GM19468 (cell line): ENCODE measurements around the gene PCED1A.
A peak's percentile ranks its signal among the peaks of the same experiment; 100 is the strongest.

Experiments used
- ATAC-seq: cut with Tn5 transposase; IDR thresholded peaks from one replicate; pipeline ENCODE4 v1.9.1; 2021; ENCODE audit warnings: mild to moderate bottlenecking, moderate library complexity, moderate number of reproducible peaks; ENCODE audit not compliant: unreplicated experiment; ENCODE audit errors: extremely low read depth

The PCED1A gene, protein sequence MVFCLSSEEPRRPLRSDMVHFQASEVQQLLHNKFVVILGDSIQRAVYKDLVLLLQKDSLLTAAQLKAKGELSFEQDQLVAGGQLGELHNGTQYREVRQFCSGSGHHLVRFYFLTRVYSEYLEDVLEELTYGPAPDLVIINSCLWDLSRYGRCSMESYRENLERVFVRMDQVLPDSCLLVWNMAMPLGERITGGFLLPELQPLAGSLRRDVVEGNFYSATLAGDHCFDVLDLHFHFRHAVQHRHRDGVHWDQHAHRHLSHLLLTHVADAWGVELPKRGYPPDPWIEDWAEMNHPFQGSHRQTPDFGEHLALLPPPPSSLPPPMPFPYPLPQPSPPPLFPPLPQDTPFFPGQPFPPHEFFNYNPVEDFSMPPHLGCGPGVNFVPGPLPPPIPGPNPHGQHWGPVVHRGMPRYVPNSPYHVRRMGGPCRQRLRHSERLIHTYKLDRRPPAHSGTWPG

DNA sequence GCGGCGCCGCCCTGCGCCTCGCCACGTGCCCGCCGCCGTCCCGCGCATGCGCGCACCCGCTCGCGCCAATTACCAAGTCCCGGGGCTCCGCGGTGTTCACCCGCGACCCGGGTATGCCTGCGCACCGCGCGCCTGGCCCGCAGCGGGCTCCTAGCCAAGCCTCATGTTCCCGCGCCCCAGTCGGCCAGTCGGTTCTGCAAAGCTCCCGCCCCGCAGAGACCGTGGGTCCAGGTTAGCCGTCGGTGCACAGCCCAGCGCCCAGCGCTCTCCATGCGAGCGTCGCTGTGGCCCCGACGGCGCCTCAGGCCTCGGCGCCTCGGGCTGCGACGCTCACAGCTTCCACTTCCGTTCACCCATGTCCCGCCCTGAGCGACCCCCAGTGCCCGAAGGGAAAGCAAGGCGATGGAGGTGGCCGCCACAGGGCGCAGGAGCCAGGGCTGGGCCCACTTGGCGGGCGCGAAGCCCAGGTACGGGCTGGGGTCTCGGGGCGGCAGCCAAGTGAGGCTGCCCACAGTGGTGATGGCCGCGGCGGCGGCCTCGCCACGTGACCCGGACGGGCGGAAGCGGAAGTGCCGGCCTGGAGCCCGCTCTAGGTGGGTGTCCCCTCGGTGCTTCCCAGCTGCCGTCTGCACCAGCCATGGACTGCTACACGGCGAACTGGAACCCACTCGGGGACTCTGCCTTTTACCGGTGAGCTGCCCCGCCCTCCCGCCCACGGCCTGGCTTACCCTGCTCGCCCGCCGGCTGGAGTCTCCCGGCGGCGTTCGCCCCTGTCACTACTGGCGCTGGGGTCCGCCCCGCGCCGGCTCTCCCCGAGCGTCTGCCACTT is at the start of gene PCED1A, which contains the start of gene VPS16:
Gene PCED1A (minus strand): TSS at position 518 of the 829 bp plus-strand sequence. CDS start 743 bp downstream, outside the sequence.
Gene VPS16 (plus strand): TSS at position 608 of the 829 bp plus-strand sequence. CDS start 30 bp downstream, at position 638.
- ATAC-seq = peak; percentile 76

DNA sequence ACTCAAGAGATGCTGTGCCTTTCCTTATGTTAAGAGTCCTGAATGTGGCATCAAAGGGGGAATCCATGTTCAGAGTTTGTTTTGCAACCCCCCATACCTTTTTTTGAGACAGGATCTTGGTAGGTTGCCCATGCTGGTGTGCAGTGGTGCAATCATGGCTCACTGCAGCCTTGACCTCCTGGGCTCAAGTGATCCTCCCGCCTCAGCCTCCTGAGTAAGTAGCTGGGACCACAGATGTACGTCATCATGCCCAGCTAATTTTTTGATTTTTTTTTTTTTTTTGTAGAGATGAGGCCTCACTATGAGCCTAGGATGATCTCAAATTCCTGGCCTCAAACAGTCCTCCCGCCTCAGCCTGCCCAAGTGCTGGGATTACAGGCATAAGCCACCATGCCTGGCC is 49.3 kb upstream of the PCED1A start:
- ATAC-seq = no peak

DNA sequence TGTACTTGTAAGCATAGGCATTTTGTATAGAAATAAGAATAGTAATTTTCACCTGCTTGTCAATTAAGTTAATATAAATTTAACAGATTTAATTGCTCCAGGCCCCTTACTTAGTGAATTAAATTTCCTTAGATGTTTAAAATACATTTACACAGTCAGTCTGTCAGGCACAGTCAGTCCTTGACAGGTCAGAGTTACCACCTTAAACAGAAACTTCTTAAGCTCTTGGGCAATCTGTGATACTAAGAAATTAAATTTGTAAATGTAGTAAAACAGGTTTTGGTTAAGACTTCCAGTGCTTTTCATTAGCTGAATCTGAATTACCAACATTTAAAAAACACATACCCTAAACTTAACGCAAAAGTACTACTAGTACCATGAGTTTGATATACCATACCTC is 48.8 kb upstream of the PCED1A start:
- ATAC-seq = no peak

DNA sequence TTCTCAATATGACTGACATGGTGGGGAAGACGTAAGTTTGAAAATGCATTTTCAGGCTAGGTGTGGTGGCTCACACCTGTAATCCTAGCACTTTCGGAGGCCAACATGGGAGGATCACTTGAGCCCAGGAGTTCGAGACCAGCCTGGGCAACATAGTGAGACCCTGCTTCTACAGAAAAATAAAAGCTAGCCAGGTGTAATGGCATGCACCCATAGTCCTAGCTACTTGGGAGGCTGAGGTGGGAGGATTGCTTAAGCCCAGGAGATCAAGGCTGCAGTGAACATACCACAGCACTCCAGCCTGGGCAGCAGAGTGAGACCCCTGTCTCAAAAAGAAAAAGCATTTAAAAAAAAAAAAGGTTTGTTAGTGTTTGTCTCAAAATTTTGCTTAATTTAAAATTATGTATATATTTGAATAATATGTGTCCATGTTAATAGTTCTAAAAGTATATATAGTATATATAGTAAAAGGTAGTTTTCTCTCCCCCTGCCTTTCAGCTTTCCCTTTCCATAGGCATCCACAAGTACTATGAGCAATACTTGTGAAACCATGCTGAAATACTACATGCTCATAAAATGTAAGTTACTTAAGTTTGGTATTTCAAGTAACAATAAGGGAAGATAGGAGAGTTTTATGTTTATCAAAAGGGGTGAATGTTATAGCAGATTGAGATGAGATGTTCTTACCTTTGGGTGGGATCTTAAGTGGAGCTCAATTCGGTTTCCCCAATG is 47.9 kb upstream of the PCED1A start:
- ATAC-seq = no peak

DNA sequence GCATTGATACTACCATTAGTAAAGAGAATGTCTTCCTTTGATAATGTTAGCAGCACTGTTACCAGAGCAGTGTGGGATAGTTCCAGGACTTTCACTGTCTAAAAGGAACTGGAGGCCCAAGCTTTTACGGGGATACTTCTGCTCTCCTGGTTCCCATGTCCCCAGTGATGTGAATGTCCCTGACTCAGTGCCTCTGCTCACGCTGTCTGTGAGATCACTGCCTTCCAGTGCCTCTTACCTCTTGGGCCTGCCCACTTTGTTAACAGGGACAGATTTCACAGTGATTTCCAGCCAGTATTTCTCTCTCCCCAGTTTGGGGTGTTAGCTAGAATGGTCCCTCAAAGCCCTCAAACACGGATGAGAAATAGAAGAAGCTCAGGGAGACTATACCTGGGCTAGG is 47.3 kb upstream of the PCED1A start:
- no peak for ATAC-seq

DNA sequence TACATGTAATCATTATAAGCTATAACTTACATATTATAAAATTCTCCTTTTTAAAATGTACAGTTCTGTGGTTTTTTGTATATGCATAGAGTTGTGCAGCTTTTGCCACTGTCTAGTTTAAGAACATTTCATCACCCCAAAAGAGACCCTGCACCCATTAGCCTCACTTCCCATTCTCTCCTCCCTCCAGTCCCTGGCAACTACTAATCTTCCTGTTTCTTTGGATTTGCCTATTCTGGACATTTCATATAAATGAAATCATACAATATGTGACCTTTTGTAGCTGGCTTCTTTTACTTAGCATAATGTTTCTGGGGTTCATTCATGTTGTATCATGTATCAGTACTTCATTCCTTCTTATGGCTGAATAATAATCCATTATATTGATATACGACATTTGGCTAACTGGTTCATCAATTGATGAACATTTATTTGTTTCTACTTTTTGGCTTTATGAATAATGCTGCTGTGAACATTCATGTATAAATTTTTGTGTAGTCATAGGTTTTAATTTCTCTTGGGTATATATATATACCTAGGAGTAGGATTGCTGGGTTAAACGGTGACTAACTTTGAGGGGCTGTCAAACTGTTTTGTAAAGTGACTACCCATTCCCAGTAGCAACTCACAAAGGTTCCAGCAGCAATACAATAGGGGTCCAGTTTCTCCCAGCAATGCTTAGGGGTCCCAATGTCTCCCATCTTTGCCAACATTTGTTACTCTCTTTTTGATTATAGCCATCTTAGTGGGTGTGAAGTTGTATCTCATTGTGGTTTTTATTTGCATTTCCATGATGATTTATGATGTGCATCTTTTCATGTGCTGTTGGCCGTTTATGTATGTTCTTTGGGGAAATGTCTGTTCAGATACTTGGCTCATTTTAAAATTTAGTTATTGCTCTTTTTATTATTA is 43.5 kb upstream of the PCED1A start:
- ATAC-seq = no peak

DNA sequence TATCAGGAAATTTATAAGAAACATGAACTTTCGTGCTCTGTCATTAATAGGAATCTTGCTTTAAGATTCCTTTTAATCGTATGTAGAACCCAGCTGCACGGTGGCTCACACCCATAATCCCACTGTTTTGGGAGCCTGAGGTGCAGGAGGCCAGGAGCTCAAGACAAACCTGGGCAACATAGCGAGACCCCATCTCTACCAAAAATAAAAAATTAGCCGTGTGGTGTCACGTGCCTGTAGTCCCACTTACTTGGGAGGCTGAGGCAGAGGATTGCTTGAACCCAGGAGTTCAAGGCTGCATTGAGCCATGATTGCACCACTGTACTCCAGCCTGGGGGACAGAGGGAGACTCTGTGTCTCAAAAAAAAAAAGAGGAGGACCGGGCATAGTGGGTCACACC is 40.2 kb upstream of the PCED1A start:
- ATAC-seq = no peak

DNA sequence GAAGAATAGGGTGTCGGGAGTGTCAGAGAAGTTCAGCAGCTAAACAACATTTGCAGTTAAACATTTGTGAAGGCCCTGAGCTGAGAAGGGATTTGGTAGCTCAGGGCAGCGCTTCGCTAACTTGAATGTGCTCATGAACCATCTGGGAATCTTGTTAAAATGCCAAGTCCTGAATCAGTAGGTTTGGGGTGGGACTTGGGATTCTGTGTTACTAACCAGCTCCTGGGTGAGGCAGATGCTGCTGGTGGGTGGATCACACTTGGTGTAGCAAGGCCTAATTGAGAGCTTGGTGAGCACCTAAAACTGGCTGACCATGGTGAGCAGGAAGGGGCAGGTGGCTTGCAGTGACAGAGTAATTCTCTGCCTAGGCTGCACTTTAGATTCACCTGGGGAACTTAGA is 38.7 kb upstream of the PCED1A start:
- no peak for ATAC-seq

DNA sequence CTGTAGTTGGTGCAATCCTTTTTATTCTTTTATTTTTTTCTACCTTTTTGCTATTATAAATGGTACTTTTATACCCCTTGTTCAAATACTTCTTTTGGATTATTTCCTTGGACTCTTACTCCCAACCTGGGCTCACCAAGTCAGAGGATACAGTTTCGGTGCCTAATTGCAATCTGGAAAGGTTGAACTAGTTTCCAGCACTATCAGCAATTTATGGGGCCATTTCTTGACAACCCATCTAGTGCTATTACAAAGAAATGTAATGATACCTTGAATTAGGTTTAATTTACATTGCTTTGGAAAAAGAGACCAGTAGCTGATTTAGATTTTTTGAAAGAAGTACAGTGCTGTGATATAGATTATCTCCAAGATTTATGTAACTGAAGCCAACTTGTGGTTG is 38.1 kb upstream of the PCED1A start:
- no peak for ATAC-seq

DNA sequence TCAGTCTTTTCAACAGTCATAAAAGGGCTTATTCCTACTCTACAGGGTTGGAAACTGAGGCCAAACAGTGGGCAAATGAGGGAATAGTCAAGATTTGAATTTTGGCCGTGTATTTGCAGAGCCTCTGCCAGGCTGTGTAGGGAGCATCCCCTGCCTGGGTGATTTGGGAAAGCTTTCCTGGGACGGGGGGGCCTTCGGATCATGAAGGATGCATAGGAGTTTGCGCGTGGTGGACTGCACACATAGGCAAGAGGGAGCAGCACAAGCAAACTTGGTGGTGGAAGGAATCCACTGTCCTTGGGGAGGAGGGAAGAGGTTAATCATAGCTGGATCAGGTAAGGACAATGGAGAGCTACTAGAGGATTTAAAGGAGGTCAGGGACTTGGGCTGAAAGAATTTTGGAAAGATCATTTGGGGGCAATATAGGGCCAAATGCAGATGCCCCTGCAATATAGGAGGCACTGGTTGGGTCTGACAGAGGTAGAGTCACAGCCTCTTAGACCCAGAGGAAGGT is 35.3 kb upstream of the PCED1A start:
- no peak for ATAC-seq

DNA sequence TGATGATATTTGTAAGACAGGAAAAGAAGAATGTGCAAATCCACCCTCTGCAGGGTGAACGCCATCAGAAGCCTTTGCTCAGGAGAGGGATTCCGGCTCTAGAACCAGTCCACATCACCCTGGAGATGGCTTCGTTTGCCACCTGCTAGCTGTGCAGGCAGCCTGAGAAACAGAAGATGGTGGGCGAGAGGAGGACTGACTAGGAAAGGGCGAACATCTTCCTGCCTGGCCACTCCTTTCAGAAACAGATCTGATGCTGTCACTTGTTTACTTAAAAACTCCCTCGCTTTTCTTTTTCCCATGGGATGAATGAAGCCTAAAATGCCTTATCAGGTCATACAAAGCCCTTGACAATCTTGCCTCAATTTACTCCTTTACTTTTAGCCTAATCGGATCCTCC is 34.0 kb upstream of the PCED1A start:
- no peak for ATAC-seq

DNA sequence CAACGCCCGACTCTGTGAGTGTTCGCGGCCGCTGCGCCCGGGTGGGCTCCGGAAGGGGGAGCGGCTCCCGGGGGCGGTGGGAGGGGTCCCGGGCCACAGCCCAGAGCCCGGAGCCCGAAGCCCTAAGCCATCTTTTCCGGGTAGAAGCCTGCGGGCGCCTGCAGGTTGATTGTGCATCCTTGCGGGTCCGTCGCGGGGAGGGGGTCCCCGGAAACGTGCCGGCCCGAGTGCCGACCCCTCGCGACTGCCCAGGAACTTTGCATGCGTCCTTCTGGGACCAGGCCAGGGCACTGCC is 33.2 kb upstream of the PCED1A start:
- no peak for ATAC-seq

DNA sequence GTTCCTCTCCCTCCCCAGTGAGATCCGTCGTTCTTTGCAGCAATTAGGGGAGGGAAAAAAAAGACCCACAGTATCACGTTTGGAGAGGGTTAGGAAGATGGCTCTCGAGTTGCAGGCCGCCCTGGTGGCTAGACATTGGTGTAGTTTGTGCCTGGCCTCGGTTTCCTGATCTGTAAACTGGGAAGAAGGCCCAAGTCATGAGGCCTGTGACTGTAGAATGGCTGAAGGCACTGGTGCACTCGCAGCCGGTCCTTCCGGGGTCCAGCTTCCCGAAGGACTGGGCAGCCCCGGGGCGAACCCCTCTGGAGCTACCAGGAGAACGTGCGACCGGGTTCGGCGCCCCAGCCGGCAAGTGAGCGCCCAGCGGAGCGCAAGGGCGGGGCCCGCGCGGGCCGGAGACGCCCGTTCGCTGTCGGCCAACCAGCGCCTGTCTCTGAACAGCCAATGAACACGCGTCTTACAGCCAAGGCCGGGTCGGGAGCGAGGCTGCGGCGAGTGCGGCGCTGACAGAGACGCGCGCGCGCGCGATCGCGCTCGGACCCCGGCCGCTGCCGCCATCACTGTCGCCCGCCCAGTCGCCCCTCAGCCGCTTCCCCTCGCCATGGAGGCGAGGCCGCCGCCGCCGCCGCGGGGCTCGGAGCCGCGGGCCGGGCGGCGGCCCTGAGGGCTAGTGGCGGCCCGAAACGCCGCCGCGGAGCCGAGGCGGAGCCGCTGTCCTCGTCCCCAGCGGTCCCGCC is 32.7 kb upstream of the PCED1A start, which contains the start of gene PTPRA:
Gene PTPRA (plus strand): TSS at position 472 of the 737 bp plus-strand sequence. CDS start 90,797 bp downstream, outside the sequence.
- peak; percentile 88 for ATAC-seq

DNA sequence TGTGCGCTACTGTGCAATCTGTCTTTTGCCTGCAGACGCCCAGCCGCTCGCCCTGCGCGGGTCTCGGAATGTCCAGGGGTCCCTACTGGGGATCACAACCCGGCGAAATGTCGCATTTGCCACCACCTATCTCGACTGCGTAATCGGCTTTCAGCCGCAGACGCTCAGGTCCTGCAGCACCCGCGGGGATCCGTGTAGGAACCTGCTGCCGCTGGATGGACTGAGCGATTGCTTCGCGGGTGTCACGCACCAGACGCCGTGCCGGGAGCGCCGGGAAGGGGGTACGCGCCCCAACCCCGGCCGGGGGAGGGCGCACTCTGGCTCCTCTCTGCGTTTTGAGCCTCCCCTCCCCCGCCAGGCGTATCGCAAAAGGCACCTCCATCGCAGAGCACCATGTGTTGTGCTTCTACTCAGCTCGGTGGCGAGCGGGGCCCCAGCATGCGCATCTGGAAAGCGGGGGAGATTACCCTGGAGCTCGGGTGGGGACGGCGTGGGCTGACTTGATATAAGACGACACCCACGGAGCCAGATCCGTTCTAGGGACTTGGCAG is 32.1 kb upstream of the PCED1A start:
- no peak for ATAC-seq

DNA sequence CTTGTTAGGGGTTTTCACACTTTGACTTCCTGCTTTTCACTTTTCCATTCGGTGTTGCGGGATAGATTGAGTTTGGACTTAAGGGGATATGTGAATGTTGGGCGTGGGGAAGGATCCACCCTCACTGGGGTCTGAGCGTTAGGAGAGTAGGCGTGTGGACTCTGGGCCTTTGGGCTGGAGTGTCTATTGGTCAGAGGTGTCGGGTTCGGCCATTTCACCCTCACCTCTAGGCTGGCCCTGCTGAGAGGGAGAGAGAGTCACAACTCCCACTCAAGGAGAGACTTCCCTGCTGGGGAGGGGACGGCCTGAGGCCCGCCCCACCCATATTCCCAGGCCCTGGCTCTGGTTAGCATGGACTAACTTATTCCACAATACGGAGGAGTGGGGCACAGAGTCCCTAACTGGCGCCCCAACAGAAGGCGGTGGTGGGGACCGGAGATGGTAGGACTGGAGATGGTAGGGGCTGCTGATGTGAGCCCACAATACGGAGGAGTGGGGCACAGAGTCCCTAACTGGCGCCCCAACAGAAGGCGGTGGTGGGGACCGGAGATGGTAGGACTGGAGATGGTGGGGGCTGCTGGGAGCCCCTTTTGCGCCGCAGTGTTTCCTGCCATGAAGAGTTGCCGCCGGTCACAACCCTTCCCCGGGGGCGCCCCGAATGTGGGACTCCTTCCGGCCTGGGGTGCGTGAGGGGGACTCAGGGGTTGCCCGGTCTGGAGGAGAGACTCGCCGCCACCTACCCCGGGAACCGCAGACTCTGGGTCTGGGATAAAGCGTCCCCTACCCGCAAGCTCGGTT is 31.4 kb upstream of the PCED1A start:
- no peak for ATAC-seq

DNA sequence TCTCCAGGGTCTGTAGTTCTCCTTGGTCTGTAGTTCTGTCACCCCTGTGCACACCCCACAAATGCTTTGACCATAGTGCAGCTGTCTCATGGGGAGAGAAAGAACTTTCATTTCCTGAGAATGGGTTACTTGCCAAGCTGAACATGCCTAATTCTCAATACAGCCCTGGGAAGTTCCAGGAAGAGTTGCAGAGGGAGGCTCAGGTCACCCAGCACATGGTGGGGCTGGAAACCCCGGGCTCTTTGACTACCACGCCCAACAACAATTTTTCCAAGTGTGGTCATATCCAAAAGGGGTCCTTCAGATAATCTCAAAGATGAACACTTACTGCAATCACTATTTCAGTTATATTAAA is 30.6 kb upstream of the PCED1A start:
- ATAC-seq = no peak

DNA sequence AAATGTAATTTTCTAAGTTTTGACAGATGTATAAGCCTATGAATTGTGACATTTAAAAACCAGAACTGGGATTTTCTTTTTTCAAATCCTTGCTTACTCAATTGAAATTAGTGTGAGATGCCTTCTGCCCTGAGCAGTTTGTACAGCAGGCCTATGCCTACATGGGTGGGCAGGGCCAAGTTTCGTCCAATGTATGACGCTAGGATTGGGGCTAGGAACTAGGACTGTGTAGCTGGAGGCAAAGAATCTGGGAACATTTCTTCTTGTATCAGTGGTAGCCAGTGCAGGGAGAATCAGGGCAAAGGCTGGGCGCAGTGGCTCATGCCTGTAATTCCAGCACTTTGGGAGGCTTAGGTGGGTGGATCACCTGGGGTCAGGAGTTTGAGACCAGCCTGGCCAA is 28.9 kb upstream of the PCED1A start:
- ATAC-seq = no peak
